Astrocyte (in vitro differentiated cells and primary cell): ENCODE results near the gene DCUN1D2. TPM values are rescaled to one million over a fixed set of nuclear protein-coding genes. Genes with fewer than 3 reads are reported as not detected.

Experiments
- DNase-seq: peaks from one replicate; pipeline ENCODE4 v3.0.0-alpha.2; 2010; ENCODE audit warnings: low read depth
- FAIRE-seq: peaks from 2 replicates; lab custom pipeline; 2011; peaks lifted over from hg19 to GRCh38; lab: Jason Lieb, UNC
- H2AFZ ChIP-seq: 2 replicates; pipeline ENCODE4 v1.6.0; 2012; ENCODE audit warnings: low read depth, low read length, inconsistent platforms
- H3K27ac ChIP-seq: 2 replicates; pipeline ENCODE4 v1.5.1; 2011; ENCODE audit warnings: low read depth, low read length, inconsistent platforms
- H3K27me3 ChIP-seq: 2 replicates; pipeline ENCODE4 v1.6.0; 2011; ENCODE audit warnings: low read length, inconsistent platforms; ENCODE audit not compliant: insufficient read depth
- H3K36me3 ChIP-seq: 2 replicates; pipeline ENCODE4 v1.5.1; 2011; ENCODE audit warnings: low read length, inconsistent platforms; ENCODE audit not compliant: insufficient read depth
- H3K4me1 ChIP-seq: 2 replicates; pipeline ENCODE4 v1.5.1; 2011; ENCODE audit warnings: low read length, inconsistent platforms; ENCODE audit not compliant: insufficient read depth
- H3K4me2 ChIP-seq: 2 replicates; pipeline ENCODE4 v1.6.0; 2012; ENCODE audit warnings: low read length, inconsistent platforms
- H3K4me3 ChIP-seq: 2 replicates; pipeline ENCODE4 v1.5.1; 2011; ENCODE audit warnings: low read depth, mild to moderate bottlenecking, low read length, inconsistent platforms; ENCODE audit not compliant: insufficient read depth
- H3K79me2 ChIP-seq: 2 replicates; pipeline ENCODE4 v1.6.0; 2012; ENCODE audit warnings: mild to moderate bottlenecking, low read length, inconsistent platforms; ENCODE audit not compliant: insufficient read depth
- H3K9ac ChIP-seq: 2 replicates; pipeline ENCODE4 v1.6.0; 2012; ENCODE audit warnings: mild to moderate bottlenecking, low read length, inconsistent platforms
- H3K9me3 ChIP-seq: 2 replicates; pipeline ENCODE4 v1.5.1; 2012; ENCODE audit warnings: low read depth, mild to moderate bottlenecking, low read length, inconsistent platforms; ENCODE audit not compliant: insufficient read depth
- H4K20me1 ChIP-seq: 2 replicates; pipeline ENCODE4 v1.6.0; 2012; ENCODE audit warnings: low read length, inconsistent platforms; ENCODE audit not compliant: insufficient read depth
- H3K27ac Mint-ChIP-seq: one replicate; pipeline ENCODE4 v1.8.0; 2021; ENCODE audit warnings: mild to moderate bottlenecking, mixed read lengths; ENCODE audit not compliant: unreplicated experiment
- H3K27me3 Mint-ChIP-seq: one replicate; pipeline ENCODE4 v1.8.0; 2021; ENCODE audit warnings: low read depth, mixed read lengths; ENCODE audit not compliant: unreplicated experiment
- H3K36me3 Mint-ChIP-seq: one replicate; pipeline ENCODE4 v1.8.0; 2021; ENCODE audit warnings: low read depth, mixed read lengths; ENCODE audit not compliant: unreplicated experiment
- H3K4me1 Mint-ChIP-seq: one replicate; pipeline ENCODE4 v1.8.0; 2021; ENCODE audit warnings: low read depth, mixed read lengths; ENCODE audit not compliant: unreplicated experiment
- H3K4me3 Mint-ChIP-seq: one replicate; pipeline ENCODE4 v1.8.0; 2021; ENCODE audit warnings: mild to moderate bottlenecking, moderate library complexity, mixed read lengths; ENCODE audit not compliant: unreplicated experiment
- H3K9me3 Mint-ChIP-seq: one replicate; pipeline ENCODE4 v1.8.0; 2021; ENCODE audit warnings: mild to moderate bottlenecking, mixed read lengths; ENCODE audit not compliant: unreplicated experiment
- CTCF ChIP-seq: IDR thresholded peaks from 2 replicates; pipeline ENCODE4 v1.5.1; 2011; ENCODE audit warnings: low read depth, mild to moderate bottlenecking, inconsistent platforms, low read length, moderate library complexity; ENCODE audit not compliant: insufficient read depth
- EZH2 ChIP-seq: IDR thresholded peaks from 2 replicates; pipeline ENCODE4 v1.6.1; 2012; ENCODE audit warnings: mild to moderate bottlenecking, low read length, inconsistent platforms; ENCODE audit not compliant: insufficient read depth
- total RNA-seq: library from RNA; stranded (reverse); gene quantifications from 2 replicates; pipeline ENCODE4 v1.2.1, GENCODE V29; 2021

Gene DCUN1D2
- total RNA-seq, 1 donor from 2014 or later, result 16.3 TPM

- no peaks in the 10 kb centered on the region for H3K36me3 ChIP-seq
- no peak overlapping the region for H3K4me3 ChIP-seq
- H3K79me2 ChIP-seq, result no peaks in the 10 kb centered on the region
- H3K27ac Mint-ChIP-seq, result no peak overlapping the region
- no peaks in the 10 kb centered on the region for H3K9me3 Mint-ChIP-seq
- peaks cover 6% of the 10 kb centered on the region for H3K9me3 ChIP-seq
- H3K4me1 Mint-ChIP-seq, result peaks cover 7% of the 10 kb centered on the region
- no peaks in the 10 kb centered on the region for H3K27me3 Mint-ChIP-seq
- FAIRE-seq (no peak), DNase-seq (no peak)
- H3K9ac ChIP-seq, result no peak overlapping the region
- H3K27ac ChIP-seq, result no peak overlapping the region
- no peak overlapping the region for H3K4me2 ChIP-seq
- H3K36me3 Mint-ChIP-seq, result peaks cover 5% of the 10 kb centered on the region
- H2AFZ ChIP-seq, result no peak overlapping the region
- no peaks in the 10 kb centered on the region for H3K4me1 ChIP-seq
- TF ChIP-seq CTCF (no peak), EZH2 (no peak)
- peaks cover 8% of the 10 kb centered on the region for H4K20me1 ChIP-seq
- H3K27me3 ChIP-seq, result no peaks in the 10 kb centered on the region
- no peak overlapping the region for H3K4me3 Mint-ChIP-seq
These were observed 40.7 kb downstream of the DCUN1D2 start for GRCh38 chr13:113449693-113450347.

- Histone ChIP-seq H4K20me1 (peaks cover 8% of the 10 kb centered on the region), H3K79me2 (no peaks in the 10 kb centered on the region), H2AFZ (no peak overlapping the region), H3K9ac (no peak overlapping the region), H3K27me3 (no peaks in the 10 kb centered on the region), H3K36me3 (no peaks in the 10 kb centered on the region), H3K4me3 (no peak overlapping the region), H3K4me2 (no peak overlapping the region), H3K4me1 (no peaks in the 10 kb centered on the region), H3K27ac (no peak overlapping the region), H3K9me3 (peaks cover 6% of the 10 kb centered on the region)
- H3K9me3 Mint-ChIP-seq, result no peaks in the 10 kb centered on the region
- H3K4me3 Mint-ChIP-seq, result no peak overlapping the region
- peak overlapping the region; percentile 41 for H3K27ac Mint-ChIP-seq
- peaks cover 5% of the 10 kb centered on the region for H3K36me3 Mint-ChIP-seq
- H3K4me1 Mint-ChIP-seq, result peaks cover 7% of the 10 kb centered on the region
- DNase-seq (no peak), FAIRE-seq (no peak)
- no peaks in the 10 kb centered on the region for H3K27me3 Mint-ChIP-seq
- TF ChIP-seq CTCF (no peak), EZH2 (no peak)
These were observed 41.4 kb downstream of the DCUN1D2 start for GRCh38 chr13:113448885-113449692.

GRCh38 chr13:113448545-113448884, 42.0 kb downstream of the DCUN1D2 start:
- TF ChIP-seq CTCF, result no peak
- no peak overlapping the region for H3K4me3 ChIP-seq
- no peak overlapping the region for H3K27ac ChIP-seq
- H3K27me3 Mint-ChIP-seq, result no peaks in the 10 kb centered on the region
- DNase-seq (no peak), FAIRE-seq (no peak)
- H3K27ac Mint-ChIP-seq, result peak overlapping the region; percentile 41
- no peaks in the 10 kb centered on the region for H3K36me3 Mint-ChIP-seq
- H3K79me2 ChIP-seq, result no peaks in the 10 kb centered on the region
- no peak overlapping the region for H2AFZ ChIP-seq
- no peaks in the 10 kb centered on the region for H3K36me3 ChIP-seq
- H3K4me2 ChIP-seq, result no peak overlapping the region
- peaks cover 7% of the 10 kb centered on the region for H3K4me1 Mint-ChIP-seq
- H4K20me1 ChIP-seq, result peaks cover 8% of the 10 kb centered on the region
- no peak overlapping the region for H3K9ac ChIP-seq
- H3K9me3 ChIP-seq, result peaks cover 6% of the 10 kb centered on the region
- no peak overlapping the region for H3K4me3 Mint-ChIP-seq
- H3K9me3 Mint-ChIP-seq, result no peaks in the 10 kb centered on the region
- H3K27me3 ChIP-seq, result no peaks in the 10 kb centered on the region
- no peaks in the 10 kb centered on the region for H3K4me1 ChIP-seq
